K562 (cell line): Measurements from ENCODE around the gene MBOAT1.

ENCODE experiments used
- BHLHE40 ChIP-seq: IDR thresholded peaks from 2 replicates; pipeline ENCODE4 v1.6.1; 2011; ENCODE audit warnings: low read length, improper control_type of control experiment
- CEBPB ChIP-seq: fragments of 450-650 bp; IDR thresholded peaks from 2 replicates; pipeline ENCODE4 v1.6.1; 2016; ENCODE audit warnings: missing genetic modification characterization, missing compliant biosample characterization
- CHD4 ChIP-seq: fragments of 200-600 bp; sonication (generic); IDR thresholded peaks from 3 replicates; pipeline ENCODE4 v1.6.1; 2012; ENCODE audit warnings: low read depth, mild to moderate bottlenecking, mixed read lengths, low read length, inconsistent platforms; ENCODE audit not compliant: insufficient read depth, insufficient replicate concordance, poor library complexity, severe bottlenecking
- NFIC ChIP-seq: fragments of 450-650 bp; IDR thresholded peaks from 2 replicates; pipeline ENCODE4 v1.6.1; 2017; ENCODE audit warnings: mild to moderate bottlenecking, inconsistent platforms
- ZBTB7A ChIP-seq: IDR thresholded peaks from 2 replicates; pipeline ENCODE4 v1.6.1; 2011; ENCODE audit warnings: low read depth, mild to moderate bottlenecking, low read length, moderate library complexity, borderline replicate concordance; ENCODE audit not compliant: control insufficient read depth
- ZNF24 ChIP-seq: fragments of 450-650 bp; IDR thresholded peaks from 2 replicates; pipeline ENCODE4 v1.6.1; 2016

GRCh38 chr6:20099156-20099555, 113.1 kb downstream of the MBOAT1 start:
- TF ChIP-seq BHLHE40 (no peak), CHD4 (no peak), NFIC (no peak), ZNF24 (0 out of 2 replicates have a peak, but pooled peaks have one; percentile 10), CEBPB (tag) (no peak), ZBTB7A (no peak)
